Neural crest cell (in vitro differentiated cells): Measurements from ENCODE around the gene MRPL41. TPM values are rescaled to one million over a fixed set of nuclear protein-coding genes. Genes with fewer than 3 reads are reported as not detected.
"Not testable (repeated sequence)": the region's sequence is repeated elsewhere in the genome, so short reads cannot be mapped to it uniquely, and the experiment has no call there.

ENCODE experiments used
- DNase-seq: peaks from one replicate; pipeline ENCODE4 v3.0.0; 2021; ENCODE audit warnings: low read depth, mixed read lengths, low spot score
- H3K27ac Mint-ChIP-seq: one replicate; pipeline ENCODE4 v1.8.0; 2021; ENCODE audit warnings: mild to moderate bottlenecking, mixed read lengths; ENCODE audit not compliant: unreplicated experiment
- H3K27me3 Mint-ChIP-seq: 2 replicates; pipeline ENCODE4 v1.8.0; 2021; ENCODE audit warnings: low read depth, mild to moderate bottlenecking, mixed read lengths
- H3K36me3 Mint-ChIP-seq: 2 replicates; pipeline ENCODE4 v1.8.0; 2021; ENCODE audit warnings: low read depth, mild to moderate bottlenecking, mixed read lengths
- H3K4me1 Mint-ChIP-seq: 2 replicates; pipeline ENCODE4 v1.8.0; 2021; ENCODE audit warnings: mixed read lengths
- H3K4me3 Mint-ChIP-seq: one replicate; pipeline ENCODE4 v1.8.0; 2021; ENCODE audit warnings: mild to moderate bottlenecking, mixed read lengths
- H3K9me3 Mint-ChIP-seq: 2 replicates; pipeline ENCODE4 v1.8.0; 2021; ENCODE audit warnings: mixed read lengths
- total RNA-seq: library from RNA; stranded (reverse); gene quantifications from 2 replicates; pipeline ENCODE4 v1.2.1, GENCODE V29; 2021
- TF ChIP-seq, protein P1 (sequence below): fragments of 200-600 bp; sonication (generic); conservative IDR thresholded peaks from 2 replicates; pipeline ENCODE4 v1.5.0; 2021; ENCODE audit warnings: antibody characterized with exemption, mild to moderate bottlenecking

Gene MRPL41
- total RNA-seq, 1 donor from 2014 or later, result 40.9 TPM

DNA sequence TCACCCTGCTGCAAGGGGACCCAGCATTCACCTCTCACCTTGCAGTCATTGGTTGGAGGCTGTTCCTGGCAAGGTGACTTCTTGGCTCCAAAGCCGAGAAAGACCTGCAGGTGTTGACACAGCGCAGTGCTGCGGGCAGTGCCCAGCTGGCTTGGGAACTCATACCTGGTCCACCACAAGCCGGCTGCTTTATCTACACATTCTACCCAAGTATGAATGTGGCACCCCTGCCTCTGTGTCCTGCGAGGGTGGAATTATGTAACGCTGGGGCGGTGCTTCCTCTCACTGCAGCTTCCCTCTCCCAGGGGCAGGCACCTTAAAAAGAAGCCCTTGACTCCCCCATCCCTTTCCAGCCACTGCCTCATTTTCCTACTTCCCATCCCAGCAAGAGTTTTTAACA is 41.1 kb downstream of the MRPL41 start:
- Mint-ChIP-seq H3K9me3 (no peaks in the 10 kb centered on the region), H3K36me3 (peaks cover 3% of the 10 kb centered on the region), H3K27me3 (no peaks in the 10 kb centered on the region), H3K4me3 (peak overlapping the region; percentile 78), H3K4me1 (peaks cover 21% of the 10 kb centered on the region), H3K27ac (no peak overlapping the region)
- no peak for DNase-seq
- TF ChIP-seq, protein P1, sequence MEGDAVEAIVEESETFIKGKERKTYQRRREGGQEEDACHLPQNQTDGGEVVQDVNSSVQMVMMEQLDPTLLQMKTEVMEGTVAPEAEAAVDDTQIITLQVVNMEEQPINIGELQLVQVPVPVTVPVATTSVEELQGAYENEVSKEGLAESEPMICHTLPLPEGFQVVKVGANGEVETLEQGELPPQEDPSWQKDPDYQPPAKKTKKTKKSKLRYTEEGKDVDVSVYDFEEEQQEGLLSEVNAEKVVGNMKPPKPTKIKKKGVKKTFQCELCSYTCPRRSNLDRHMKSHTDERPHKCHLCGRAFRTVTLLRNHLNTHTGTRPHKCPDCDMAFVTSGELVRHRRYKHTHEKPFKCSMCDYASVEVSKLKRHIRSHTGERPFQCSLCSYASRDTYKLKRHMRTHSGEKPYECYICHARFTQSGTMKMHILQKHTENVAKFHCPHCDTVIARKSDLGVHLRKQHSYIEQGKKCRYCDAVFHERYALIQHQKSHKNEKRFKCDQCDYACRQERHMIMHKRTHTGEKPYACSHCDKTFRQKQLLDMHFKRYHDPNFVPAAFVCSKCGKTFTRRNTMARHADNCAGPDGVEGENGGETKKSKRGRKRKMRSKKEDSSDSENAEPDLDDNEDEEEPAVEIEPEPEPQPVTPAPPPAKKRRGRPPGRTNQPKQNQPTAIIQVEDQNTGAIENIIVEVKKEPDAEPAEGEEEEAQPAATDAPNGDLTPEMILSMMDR, result no peak

DNA sequence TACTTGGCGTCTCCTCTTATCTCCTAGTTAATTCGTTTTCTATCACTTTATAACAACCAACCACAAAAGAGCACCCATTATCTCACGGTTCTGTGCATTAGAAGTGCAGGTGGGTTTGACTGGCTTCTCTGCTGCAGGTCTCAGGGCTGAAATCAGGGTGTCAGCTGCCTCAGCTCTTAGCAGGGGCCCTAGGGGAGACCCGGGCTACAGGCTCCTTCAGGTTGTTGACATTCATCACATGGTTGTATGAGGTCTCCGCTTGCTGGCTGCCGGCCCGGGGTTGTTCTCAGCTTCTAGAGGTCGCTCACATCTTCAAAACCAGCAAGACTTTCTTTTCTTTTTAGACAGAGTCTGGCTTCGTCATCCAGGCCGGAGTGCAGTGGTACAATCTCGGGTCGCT is 41.5 kb downstream of the MRPL41 start:
- Mint-ChIP-seq H3K36me3 (no peaks in the 10 kb centered on the region), H3K27ac (no peak overlapping the region), H3K27me3 (peaks cover under 1% of the 10 kb centered on the region), H3K4me3 (peak overlapping the region; percentile 78), H3K4me1 (peaks cover 17% of the 10 kb centered on the region), H3K9me3 (no peaks in the 10 kb centered on the region)
- DNase-seq, result no peak
- TF ChIP-seq, protein P1, result no peak

DNA sequence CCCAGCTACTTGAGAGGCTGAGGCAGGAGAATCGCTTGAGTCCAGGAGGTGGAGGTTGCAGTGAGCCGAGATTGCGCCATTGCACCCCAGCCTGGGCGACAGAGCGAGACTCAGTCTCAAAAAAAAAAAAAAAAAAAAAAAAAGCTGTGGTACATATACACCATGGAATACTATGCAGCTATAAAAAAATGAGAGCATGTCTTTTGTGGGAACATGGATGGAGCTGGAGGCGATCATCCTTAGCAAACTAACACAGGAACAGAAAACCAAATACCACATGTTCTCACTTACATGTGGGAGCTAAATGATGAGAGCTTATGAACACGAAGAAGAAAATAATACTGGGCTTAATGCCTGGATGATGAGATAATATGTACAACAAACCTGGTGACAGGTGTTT is 44.9 kb downstream of the MRPL41 start:
- not testable (repeated sequence) for H3K9me3 Mint-ChIP-seq, H3K27ac Mint-ChIP-seq, H3K27me3 Mint-ChIP-seq, H3K4me1 Mint-ChIP-seq, DNase-seq, H3K4me3 Mint-ChIP-seq, H3K36me3 Mint-ChIP-seq

DNA sequence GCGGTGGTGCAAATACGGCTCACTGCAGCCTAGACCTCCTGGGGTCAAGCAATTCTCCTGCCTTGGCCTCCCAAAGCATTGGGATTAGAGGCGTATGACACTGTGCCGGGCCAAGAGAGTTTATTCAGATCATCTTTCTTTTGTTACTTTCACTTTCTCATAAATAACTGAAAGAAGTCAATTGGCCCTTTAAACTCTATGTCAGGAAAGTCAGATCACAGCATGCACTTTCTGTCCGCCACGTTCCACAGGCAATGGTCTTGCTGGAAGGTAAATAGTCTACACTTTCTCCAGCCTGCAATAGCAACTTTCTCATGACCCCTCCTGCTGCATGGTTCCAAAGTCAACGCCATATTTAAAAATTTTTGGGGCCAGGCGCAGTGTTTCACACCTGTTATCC is 47.3 kb downstream of the MRPL41 start:
- Mint-ChIP-seq H3K4me3 (no peak overlapping the region), H3K27me3 (peaks cover 21% of the 10 kb centered on the region), H3K36me3 (no peaks in the 10 kb centered on the region), H3K4me1 (peaks cover 8% of the 10 kb centered on the region), H3K27ac (no peak overlapping the region), H3K9me3 (no peaks in the 10 kb centered on the region)
- TF ChIP-seq, protein P1, result no peak
- DNase-seq, result no peak

Other genes with a start within 250 kb of the MRPL41 start
- gene NRARP, start 249.6 kb upstream of the MRPL41 start, total RNA-seq, result 31.7 and 33.7 TPM in 2 replicates
- 15.1 and 17.6 TPM in 2 replicates for gene EXD3, start 128.7 kb upstream of the MRPL41 start, total RNA-seq
- gene NOXA1, start 128.5 kb upstream of the MRPL41 start, total RNA-seq, result 0.89 and 0.98 TPM in 2 replicates
- 0.12 and 0.14 TPM in 2 replicates for gene ENTPD8, start 110.5 kb upstream of the MRPL41 start, total RNA-seq
- gene NSMF, start 92.5 kb upstream of the MRPL41 start, total RNA-seq, result 64.4 and 65.3 TPM in 2 replicates
- 1.8 and 2.2 TPM in 2 replicates for gene PNPLA7, start 1.5 kb upstream of the MRPL41 start, total RNA-seq
- gene DPH7, start 27.0 kb downstream of the MRPL41 start, total RNA-seq, result 59.0 and 63.0 TPM in 2 replicates
- 71.9 and 72.6 TPM in 2 replicates for gene ZMYND19, start 38.6 kb downstream of the MRPL41 start, total RNA-seq
- gene ARRDC1, start 53.8 kb downstream of the MRPL41 start, total RNA-seq, result 18.1 and 20.1 TPM in 2 replicates
- 163 and 167 TPM in 2 replicates for gene EHMT1, start 67.1 kb downstream of the MRPL41 start, total RNA-seq